Spleen (tissue), 11 donors: Measurements from ENCODE around the gene AP1S1. TPM values are rescaled to one million over a fixed set of nuclear protein-coding genes. Genes with fewer than 3 reads are reported as not detected.

ENCODE experiments used
- DNase-seq: peaks from one replicate; pipeline ENCODE4 v3.0.0-alpha.2; 2020
- H3K27ac ChIP-seq, 8 donors: fragments of 200-600 bp; sonication (generic) in 7 of 8; 1 replicate in 4 of 8; 2 replicates in 4 of 8; pipeline versions ENCODE4 v1.5.0 to v1.8.0; 2016 to 2021; ENCODE audit warnings: inconsistent platforms in 4 of 8, mild to moderate bottlenecking in 4 of 8, moderate library complexity in 1 of 8
- H3K27me3 ChIP-seq, 7 donors: fragments of 200-600 bp; sonication (generic) in 6 of 7; replicated peaks in 1 of 7; 1 replicate in 4 of 7; 2 replicates in 3 of 7; pipeline versions ENCODE4 v1.5.0 to v1.8.0; 2016 to 2021; ENCODE audit warnings: inconsistent platforms in 3 of 7, mild to moderate bottlenecking in 1 of 7
- H3K36me3 ChIP-seq, 6 donors: fragments of 200-600 bp; sonication (generic) in 5 of 6; 1 replicate in 4 of 6; 2 replicates in 2 of 6; pipeline versions ENCODE4 v1.5.0 to v1.8.0; 2016 to 2021; ENCODE audit warnings: inconsistent platforms in 2 of 6
- H3K4me1 ChIP-seq, 6 donors: fragments of 200-600 bp; sonication (generic) in 5 of 6; 1 replicate in 3 of 6; 2 replicates in 3 of 6; pipeline versions ENCODE4 v1.5.0 to v1.8.0; 2016 to 2021; ENCODE audit warnings: inconsistent platforms in 3 of 6
- H3K4me3 ChIP-seq, 8 donors: fragments of 200-600 bp; sonication (generic) in 7 of 8; 1 replicate in 4 of 8; 2 replicates in 4 of 8; pipeline versions ENCODE4 v1.5.0 to v1.8.0; 2016 to 2021; ENCODE audit warnings: inconsistent platforms in 4 of 8, mild to moderate bottlenecking in 4 of 8, moderate library complexity in 2 of 8
- H3K9me3 ChIP-seq, 8 donors: fragments of 200-600 bp; sonication (generic) in 7 of 8; 1 replicate in 4 of 8; 2 replicates in 4 of 8; pipeline versions ENCODE4 v1.5.0 to v1.8.0; 2016 to 2021; ENCODE audit warnings: inconsistent platforms in 4 of 8
- POLR2A ChIP-seq, 3 donors: fragments of 450-650 bp; IDR thresholded peaks; one replicate each; pipeline ENCODE4 v1.5.1; 2017; ENCODE audit warnings: antibody characterized with exemption in 3 of 3, mild to moderate bottlenecking in 1 of 3
- POLR2AphosphoS5 ChIP-seq, 3 donors: sonication (generic); formaldehyde crosslinking; IDR thresholded peaks; one replicate each; pipeline ENCODE4 v1.5.1; 2017; ENCODE audit warnings: antibody characterized with exemption in 3 of 3
- WGBS, 5 donors: extraction: QIAGEN DNeasy Blood & Tissue Kit in 3 of 5; methylation state at CpG; one replicate each; pipeline versions ENCODE4 v1.1.5 to v1.1.7; 2013 to 2018; 5-methylcytosine and 5-hydroxymethylcytosine counted together
- intact Hi-C: fragments of 100-400 bp; cut with DNase I; formaldehyde crosslinking; loops from one replicate; pipeline ENCODE4 v1.15.0; 2023; ENCODE audit warnings: low total_unique reads
- polyA plus RNA-seq, 3 donors: library from polyadenylated mRNA; stranded (reverse); fragments of 200-250 nt; gene quantifications; one replicate each; pipeline ENCODE4 v1.2.1, GENCODE V29; 2013
- total RNA-seq, 7 donors: library from RNA; depleted of rRNA in 3 of 7; stranded (reverse); fragments of >200 nt in 3 of 7; fragmentation: NEBNext Ultra II Directional in 4 of 7; extraction: Animal tissue kit (Norgen Biotek cat#: 25700) in 4 of 7; gene quantifications; one replicate each; pipeline versions ENCODE4 v1.1.0 to v1.2.1, GENCODE V29; 2016 to 2021
- TF ChIP-seq, protein P1 (sequence below), 11 experiments: fragments of 200-600 bp in 7 of 11; fragments of 450-650 bp in 4 of 11; sonication (generic) in 4 of 11; IDR thresholded peaks in 8 of 11; conservative IDR thresholded peaks in 3 of 11; 1 replicate in 7 of 11; 2 replicates in 4 of 11; pipeline versions ENCODE4 v1.4.0 to v1.8.0; 2016 to 2021; ENCODE audit warnings: antibody characterized with exemption in 11 of 11, inconsistent platforms in 4 of 11, mild to moderate bottlenecking in 1 of 11
- donor health status: healthy with polysubstance abuse.
- donor health status: DM: no; HTN: no; CAD: no; lungs with moderate emphysema.
- donor health status: DM: no; HTN: no; CAD: no.
- donor health status: Bipolar disorder and iron deficiency.
- donor health status: healthy.
- donor health status: DM: no; HTN: no; CAD: no.
- donor health status: DM: yes; HTN: yes; CAD: no.

AP1S1 gene
- total and polyA plus RNA-seq, 10 donors = 15.4 to 49.5 (median 31.0) TPM

DNA sequence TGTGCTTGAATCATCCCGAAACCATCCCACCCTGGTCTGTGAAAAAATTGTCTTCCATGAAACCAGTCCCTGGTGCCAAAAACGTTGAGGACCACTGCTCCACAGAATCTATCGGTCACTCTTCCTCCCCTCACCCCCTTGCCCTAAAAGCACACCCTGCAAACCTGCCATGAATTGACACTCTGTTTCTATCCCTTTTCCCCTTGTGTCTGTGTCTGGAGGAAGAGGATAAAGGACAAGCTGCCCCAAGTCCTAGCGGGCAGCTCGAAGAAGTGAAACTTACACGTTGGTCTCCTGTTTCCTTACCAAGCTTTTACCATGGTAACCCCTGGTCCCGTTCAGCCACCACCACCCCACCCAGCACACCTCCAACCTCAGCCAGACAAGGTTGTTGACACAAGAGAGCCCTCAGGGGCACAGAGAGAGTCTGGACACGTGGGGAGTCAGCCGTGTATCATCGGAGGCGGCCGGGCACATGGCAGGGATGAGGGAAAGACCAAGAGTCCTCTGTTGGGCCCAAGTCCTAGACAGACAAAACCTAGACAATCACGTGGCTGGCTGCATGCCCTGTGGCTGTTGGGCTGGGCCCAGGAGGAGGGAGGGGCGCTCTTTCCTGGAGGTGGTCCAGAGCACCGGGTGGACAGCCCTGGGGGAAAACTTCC, 28.2 kb upstream of the AP1S1 start:
- intact Hi-C loops = no loop called here
- H3K36me3 ChIP-seq = peaks cover 0 to 8% (median 0%) of the 10 kb centered on the region in 6 donors
- no peak for DNase-seq
- WGBS, 5 donors = 27 to 43% (median 35%) methylated on average over 11 to 15 of the region's 15 CpGs
- H3K4me1 ChIP-seq = peaks cover 12 to 68% (median 42%) of the 10 kb centered on the region in 6 donors
- peak overlapping the region in 1 of 8 donors; percentile 46 for H3K4me3 ChIP-seq
- H3K27me3 ChIP-seq = peaks cover 0 to 71% (median 0%) of the 10 kb centered on the region in 7 donors
- no peaks in the 10 kb centered on the region for H3K9me3 ChIP-seq
- peak overlapping the region in 6 of 8 donors; percentile 27 to 82 (median 61) for H3K27ac ChIP-seq
- TF ChIP-seq, protein P1, sequence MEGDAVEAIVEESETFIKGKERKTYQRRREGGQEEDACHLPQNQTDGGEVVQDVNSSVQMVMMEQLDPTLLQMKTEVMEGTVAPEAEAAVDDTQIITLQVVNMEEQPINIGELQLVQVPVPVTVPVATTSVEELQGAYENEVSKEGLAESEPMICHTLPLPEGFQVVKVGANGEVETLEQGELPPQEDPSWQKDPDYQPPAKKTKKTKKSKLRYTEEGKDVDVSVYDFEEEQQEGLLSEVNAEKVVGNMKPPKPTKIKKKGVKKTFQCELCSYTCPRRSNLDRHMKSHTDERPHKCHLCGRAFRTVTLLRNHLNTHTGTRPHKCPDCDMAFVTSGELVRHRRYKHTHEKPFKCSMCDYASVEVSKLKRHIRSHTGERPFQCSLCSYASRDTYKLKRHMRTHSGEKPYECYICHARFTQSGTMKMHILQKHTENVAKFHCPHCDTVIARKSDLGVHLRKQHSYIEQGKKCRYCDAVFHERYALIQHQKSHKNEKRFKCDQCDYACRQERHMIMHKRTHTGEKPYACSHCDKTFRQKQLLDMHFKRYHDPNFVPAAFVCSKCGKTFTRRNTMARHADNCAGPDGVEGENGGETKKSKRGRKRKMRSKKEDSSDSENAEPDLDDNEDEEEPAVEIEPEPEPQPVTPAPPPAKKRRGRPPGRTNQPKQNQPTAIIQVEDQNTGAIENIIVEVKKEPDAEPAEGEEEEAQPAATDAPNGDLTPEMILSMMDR (IDR thresholded peaks at IDR 0.05 in 8 of 11, conservative IDR thresholded peaks at IDR 0.05 in 3 of 11) = no peak
- TF ChIP-seq POLR2A (IDR thresholded peaks at IDR 0.05) (no peak), POLR2AphosphoS5 (IDR thresholded peaks at IDR 0.05) (no peak)

DNA sequence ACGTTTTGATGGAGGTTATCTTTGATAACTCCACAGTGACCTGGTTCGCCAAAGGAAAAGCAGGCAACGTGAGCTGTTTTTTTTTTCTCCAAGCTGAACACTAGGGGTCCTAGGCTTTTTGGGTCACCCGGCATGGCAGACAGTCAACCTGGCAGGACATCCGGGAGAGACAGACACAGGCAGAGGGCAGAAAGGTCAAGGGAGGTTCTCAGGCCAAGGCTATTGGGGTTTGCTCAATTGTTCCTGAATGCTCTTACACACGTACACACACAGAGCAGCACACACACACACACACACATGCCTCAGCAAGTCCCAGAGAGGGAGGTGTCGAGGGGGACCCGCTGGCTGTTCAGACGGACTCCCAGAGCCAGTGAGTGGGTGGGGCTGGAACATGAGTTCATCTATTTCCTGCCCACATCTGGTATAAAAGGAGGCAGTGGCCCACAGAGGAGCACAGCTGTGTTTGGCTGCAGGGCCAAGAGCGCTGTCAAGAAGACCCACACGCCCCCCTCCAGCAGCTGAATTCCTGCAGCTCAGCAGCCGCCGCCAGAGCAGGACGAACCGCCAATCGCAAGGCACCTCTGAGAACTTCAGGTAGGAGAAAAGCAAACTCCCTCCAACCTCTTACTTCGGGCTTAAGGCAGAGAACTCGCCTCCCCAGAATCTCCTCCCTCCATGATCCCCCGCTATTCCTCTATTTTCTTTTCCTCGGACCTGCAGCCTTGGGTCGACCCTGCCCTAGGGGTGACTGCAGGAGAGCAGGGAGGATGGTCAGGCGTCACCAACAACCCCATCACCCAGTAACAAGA, 27.4 kb upstream of the AP1S1 start, which contains the start of gene SERPINE1:
Gene SERPINE1, plus strand, starts transcription at position 454 of the 809 bp plus-strand sequence. CDS start 1,290 bp downstream, outside the sequence.
- TF ChIP-seq POLR2A (IDR thresholded peaks at IDR 0.05) = peak in 1 of 3 donors; percentile 76
- TF ChIP-seq, protein P1 (IDR thresholded peaks at IDR 0.05 in 8 of 11, conservative IDR thresholded peaks at IDR 0.05 in 3 of 11) = peak in 1 of 11 experiments; percentile 25
- peak; percentile 79 to 83 (median 82) for TF ChIP-seq POLR2AphosphoS5 (IDR thresholded peaks at IDR 0.05)
- Histone ChIP-seq H3K36me3 (peaks cover 0 to 15% (median 0%) of the 10 kb centered on the region in 6 donors), H3K4me3 (peak within 1 kb of the TSS in 4 of 8 donors; percentile 13 to 46 (median 24)), H3K9me3 (no peaks in the 10 kb centered on the region), H3K27me3 (peaks cover 0 to 70% (median 0%) of the 10 kb centered on the region in 7 donors), H3K4me1 (peaks cover 12 to 63% (median 39%) of the 10 kb centered on the region in 6 donors), H3K27ac (peak within 1 kb of the TSS in 6 of 8 donors; percentile 48 to 82 (median 61))
- intact Hi-C loops = no loop called here
- WGBS, 5 donors = 6 to 10% (median 8%) methylated on average over 17 to 22 of the region's 22 CpGs
- DNase-seq = peak; percentile 81

DNA sequence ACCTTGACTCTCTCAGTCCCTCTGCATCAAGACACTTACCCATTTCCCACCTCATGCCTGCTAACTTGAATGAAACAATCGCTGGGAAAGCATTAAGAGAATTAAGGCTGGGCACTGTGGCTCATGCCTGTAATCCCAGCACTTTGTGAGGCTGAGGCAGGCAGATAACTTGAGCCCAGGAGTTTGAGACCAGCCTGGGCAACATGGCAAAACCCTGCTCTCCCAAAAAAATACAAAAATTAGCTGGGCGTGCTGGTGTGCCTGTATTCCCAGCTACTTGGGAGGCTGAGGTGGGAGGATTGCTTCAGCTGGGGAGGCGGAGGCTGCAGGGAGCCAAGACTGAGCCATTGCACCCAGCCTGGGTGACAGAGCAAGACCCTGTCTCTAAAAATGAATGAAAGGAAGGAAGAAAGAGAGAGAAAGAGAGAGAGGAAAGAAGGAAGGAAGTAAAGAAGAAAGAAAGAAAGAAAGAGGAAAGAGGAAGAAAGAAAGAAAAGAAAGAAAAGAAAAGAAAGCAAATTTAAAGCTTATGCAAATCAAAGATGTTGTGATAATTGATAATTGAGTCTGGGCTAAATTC, 26.7 kb upstream of the AP1S1 start:
- peaks cover 0 to 19% (median 0%) of the 10 kb centered on the region in 6 donors for H3K36me3 ChIP-seq
- 78 to 87% (median 81%) methylated on average over 3 of the region's 3 CpGs for WGBS, 5 donors
- H3K4me3 ChIP-seq = peak overlapping the region in 4 of 8 donors; percentile 13 to 46 (median 24)
- no peak for DNase-seq
- peaks cover 0 to 70% (median 0%) of the 10 kb centered on the region in 7 donors for H3K27me3 ChIP-seq
- H3K27ac ChIP-seq = peak overlapping the region in 5 of 8 donors; percentile 48 to 82 (median 62)
- intact Hi-C loops = no loop called here
- H3K9me3 ChIP-seq = no peaks in the 10 kb centered on the region
- TF ChIP-seq POLR2AphosphoS5 (IDR thresholded peaks at IDR 0.05) (no peak), POLR2A (IDR thresholded peaks at IDR 0.05) (no peak)
- TF ChIP-seq, protein P1 (IDR thresholded peaks at IDR 0.05 in 8 of 11, conservative IDR thresholded peaks at IDR 0.05 in 3 of 11) = no peak
- H3K4me1 ChIP-seq = peaks cover 12 to 56% (median 34%) of the 10 kb centered on the region in 6 donors
